PFSK-1 (cell line): ENCODE results near the gene XRCC4.

Source experiments
- FOXP2 ChIP-seq: optimal IDR thresholded peaks from 2 replicates; pipeline ENCODE3; 2011; ENCODE audit warnings: borderline replicate concordance, control low read depth, inconsistent platforms; ENCODE audit not compliant: insufficient read depth; ENCODE audit errors: extremely low read length, extremely low read depth
- POLR2AphosphoS5 ChIP-seq: IDR thresholded peaks from 2 replicates; pipeline ENCODE4 v1.6.1; 2012; ENCODE audit warnings: low read depth, mild to moderate bottlenecking, control low read depth, low read length, moderate library complexity
- SIN3A ChIP-seq: IDR thresholded peaks from 2 replicates; pipeline ENCODE4 v1.6.1; 2012; ENCODE audit warnings: mild to moderate bottlenecking, low read length, moderate library complexity, borderline replicate concordance; ENCODE audit not compliant: insufficient read depth
- TAF1 ChIP-seq: IDR thresholded peaks from 2 replicates; pipeline ENCODE4 v1.6.1; 2012; ENCODE audit warnings: low read length, control low read depth, borderline replicate concordance; ENCODE audit not compliant: insufficient read depth
- TF ChIP-seq, protein P1 (sequence below), 2 experiments: IDR thresholded peaks; 2 replicates each; pipeline versions ENCODE4 v1.6.1 to v1.8.0; 2011 to 2012; ENCODE audit warnings: low read depth in 2 of 2, low read length in 2 of 2, control low read depth in 1 of 2, inconsistent platforms in 1 of 2, mild to moderate bottlenecking in 1 of 2, moderate library complexity in 1 of 2; ENCODE audit not compliant: insufficient read depth in 1 of 2

The XRCC4 gene

DNA sequence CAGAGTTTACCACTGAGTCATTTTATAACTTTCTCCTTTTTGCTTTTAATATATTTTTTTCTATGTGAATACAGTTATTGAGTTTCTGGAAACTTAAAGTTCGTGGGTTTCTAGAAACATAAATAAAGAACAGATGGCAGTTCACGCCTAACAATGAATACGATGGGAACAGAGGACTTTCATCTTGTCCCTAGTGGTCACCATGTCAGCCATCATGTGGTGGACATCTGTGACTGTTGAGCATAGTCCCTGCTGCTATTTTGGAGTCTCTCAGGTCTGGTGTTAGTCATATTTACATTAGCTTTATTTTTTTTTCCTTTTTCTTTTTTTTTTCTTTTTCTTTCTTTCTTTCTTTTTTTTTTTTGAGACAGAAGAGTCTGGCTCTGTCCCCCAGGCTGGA is 85.3 kb downstream of the XRCC4 start:
- TF ChIP-seq, protein P1, sequence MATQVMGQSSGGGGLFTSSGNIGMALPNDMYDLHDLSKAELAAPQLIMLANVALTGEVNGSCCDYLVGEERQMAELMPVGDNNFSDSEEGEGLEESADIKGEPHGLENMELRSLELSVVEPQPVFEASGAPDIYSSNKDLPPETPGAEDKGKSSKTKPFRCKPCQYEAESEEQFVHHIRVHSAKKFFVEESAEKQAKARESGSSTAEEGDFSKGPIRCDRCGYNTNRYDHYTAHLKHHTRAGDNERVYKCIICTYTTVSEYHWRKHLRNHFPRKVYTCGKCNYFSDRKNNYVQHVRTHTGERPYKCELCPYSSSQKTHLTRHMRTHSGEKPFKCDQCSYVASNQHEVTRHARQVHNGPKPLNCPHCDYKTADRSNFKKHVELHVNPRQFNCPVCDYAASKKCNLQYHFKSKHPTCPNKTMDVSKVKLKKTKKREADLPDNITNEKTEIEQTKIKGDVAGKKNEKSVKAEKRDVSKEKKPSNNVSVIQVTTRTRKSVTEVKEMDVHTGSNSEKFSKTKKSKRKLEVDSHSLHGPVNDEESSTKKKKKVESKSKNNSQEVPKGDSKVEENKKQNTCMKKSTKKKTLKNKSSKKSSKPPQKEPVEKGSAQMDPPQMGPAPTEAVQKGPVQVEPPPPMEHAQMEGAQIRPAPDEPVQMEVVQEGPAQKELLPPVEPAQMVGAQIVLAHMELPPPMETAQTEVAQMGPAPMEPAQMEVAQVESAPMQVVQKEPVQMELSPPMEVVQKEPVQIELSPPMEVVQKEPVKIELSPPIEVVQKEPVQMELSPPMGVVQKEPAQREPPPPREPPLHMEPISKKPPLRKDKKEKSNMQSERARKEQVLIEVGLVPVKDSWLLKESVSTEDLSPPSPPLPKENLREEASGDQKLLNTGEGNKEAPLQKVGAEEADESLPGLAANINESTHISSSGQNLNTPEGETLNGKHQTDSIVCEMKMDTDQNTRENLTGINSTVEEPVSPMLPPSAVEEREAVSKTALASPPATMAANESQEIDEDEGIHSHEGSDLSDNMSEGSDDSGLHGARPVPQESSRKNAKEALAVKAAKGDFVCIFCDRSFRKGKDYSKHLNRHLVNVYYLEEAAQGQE (IDR thresholded peaks at IDR 0.05; ENCODE audit: insufficient read depth in 1 of 2, low read depth in 2 of 2, low read length in 2 of 2): no peak
- TF ChIP-seq TAF1 (no peak), POLR2AphosphoS5 (no peak), SIN3A (no peak), FOXP2 (no peak)

DNA sequence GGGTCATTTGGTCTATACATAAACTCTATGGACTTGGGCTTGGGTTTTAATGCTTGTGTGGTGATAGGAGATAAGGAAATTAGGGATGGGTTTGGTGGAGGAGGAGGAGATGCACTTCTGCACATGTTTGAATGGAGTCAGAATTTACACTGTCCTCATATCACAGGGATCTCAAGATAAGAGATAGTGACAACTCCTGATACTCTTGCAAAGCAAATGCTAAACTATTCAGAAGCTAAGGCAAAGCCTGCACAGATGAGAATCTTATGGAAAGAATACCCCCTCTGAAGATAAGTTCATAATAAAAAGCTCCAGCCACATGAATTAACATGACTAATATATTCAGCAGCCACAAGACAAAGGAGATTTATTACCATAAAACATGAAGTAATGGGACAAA is 90.2 kb downstream of the XRCC4 start:
- TF ChIP-seq TAF1: no peak
- TF ChIP-seq POLR2AphosphoS5: no peak
- TF ChIP-seq FOXP2: no peak

DNA sequence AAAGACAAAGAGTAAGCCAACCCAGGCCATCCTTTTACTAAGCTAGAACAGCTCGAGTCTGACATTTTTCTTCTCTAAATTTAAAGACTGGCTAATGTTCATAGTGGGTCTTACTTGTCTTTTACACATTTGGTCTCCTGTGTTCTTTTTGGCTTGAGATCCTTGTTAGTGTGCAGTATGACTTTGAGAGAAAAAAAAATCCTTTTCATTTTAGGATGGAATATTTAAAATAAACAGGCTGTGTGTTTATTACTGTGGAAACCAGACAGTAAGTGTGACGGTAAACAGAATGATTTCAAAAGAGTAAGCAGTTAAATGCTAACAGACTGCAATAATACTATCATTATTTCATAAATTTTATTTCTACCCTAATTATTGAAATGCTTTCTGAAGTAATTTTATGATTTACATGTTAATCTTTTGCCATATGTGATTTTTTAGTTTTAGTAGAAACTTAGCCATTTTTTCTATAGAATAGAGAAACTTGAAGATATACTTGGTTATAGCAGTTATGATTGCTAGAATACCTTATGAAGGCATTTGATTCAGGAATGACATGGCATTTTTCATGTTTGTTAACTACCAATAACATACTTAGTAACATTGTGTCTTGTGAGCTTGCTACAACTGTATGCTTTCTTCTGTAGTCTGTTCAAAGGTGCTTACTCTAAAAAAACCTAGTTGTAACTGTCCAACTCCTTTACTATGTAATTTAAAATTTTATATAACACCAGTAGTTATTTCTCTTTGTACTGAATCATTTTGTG is 92.4 kb downstream of the XRCC4 start:
- TF ChIP-seq FOXP2 (no peak), SIN3A (no peak), TAF1 (no peak), POLR2AphosphoS5 (no peak)
- TF ChIP-seq, protein P1 (IDR thresholded peaks at IDR 0.05; ENCODE audit: insufficient read depth in 1 of 2, low read depth in 2 of 2, low read length in 2 of 2): no peak

DNA sequence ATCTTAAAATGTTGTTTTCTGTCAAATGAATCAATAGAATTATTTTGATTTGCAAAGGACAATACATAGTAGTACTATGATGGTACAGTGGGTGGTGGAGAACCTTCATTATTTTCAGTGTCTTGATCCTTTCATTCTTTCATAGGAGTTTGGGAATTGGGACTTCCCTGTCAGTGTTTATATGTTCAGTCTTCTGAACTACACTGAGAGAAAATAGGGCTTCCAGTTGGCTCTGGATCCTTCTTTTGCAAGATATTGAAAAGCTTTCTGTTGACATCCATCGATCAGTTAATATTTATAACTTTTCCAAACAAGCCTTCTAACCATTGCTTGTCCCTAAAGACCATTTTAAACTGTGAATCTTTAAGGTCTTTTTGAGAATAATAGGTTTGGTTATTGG is 94.7 kb downstream of the XRCC4 start:
- TF ChIP-seq TAF1 (no peak), SIN3A (no peak), FOXP2 (no peak), POLR2AphosphoS5 (no peak)
- TF ChIP-seq, protein P1 (IDR thresholded peaks at IDR 0.05; ENCODE audit: insufficient read depth in 1 of 2, low read depth in 2 of 2, low read length in 2 of 2): no peak

DNA sequence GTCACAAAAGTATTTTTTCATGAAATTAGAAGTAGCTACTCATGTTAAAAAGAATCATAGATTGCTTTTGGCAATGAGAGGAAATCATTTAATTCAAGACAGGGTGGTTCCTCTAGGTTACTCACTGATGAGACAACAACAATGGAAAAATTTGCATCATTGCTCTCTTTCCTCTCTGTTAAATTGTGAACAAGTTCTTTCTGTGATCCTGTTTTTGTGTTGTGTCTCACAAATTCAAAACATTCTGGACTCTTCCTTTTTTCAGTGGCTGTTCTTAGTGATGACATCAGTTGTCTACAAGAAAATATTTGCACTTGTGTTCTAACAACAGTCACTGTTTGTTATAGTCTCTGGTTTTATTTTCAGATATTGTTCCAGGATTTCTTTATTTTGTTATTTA is 95.3 kb downstream of the XRCC4 start:
- TF ChIP-seq, protein P1 (IDR thresholded peaks at IDR 0.05; ENCODE audit: insufficient read depth in 1 of 2, low read depth in 2 of 2, low read length in 2 of 2): no peak
- no peak for TF ChIP-seq FOXP2
- TF ChIP-seq POLR2AphosphoS5: no peak
- TF ChIP-seq SIN3A: no peak
- no peak for TF ChIP-seq TAF1
